H1 (cell line): ENCODE measurements around the gene LRRC39. TPM values are rescaled to one million over a fixed set of nuclear protein-coding genes. Genes with fewer than 3 reads are reported as not detected.

Source experiments
- CTCF ChIA-PET: fragments of 300-600 bp; sonication (Branson Sonifier 250); formaldehyde crosslinking; loops from one replicate; lab custom pipeline; 2021; ENCODE audit not compliant: partially characterized antibody; lab: Charles Lee
- POLR2A ChIA-PET: fragments of 300-600 bp; sonication (Branson Sonifier 250); formaldehyde crosslinking; loops from one replicate; lab custom pipeline; 2021; ENCODE audit warnings: inconsistent platforms; ENCODE audit not compliant: partially characterized antibody; lab: Charles Lee
- DNase-seq, 2 experiments: peaks; one replicate each; pipeline versions ENCODE4 v3.0.0 to v3.0.0-alpha.2; 2010 to 2022; ENCODE audit warnings: low spot score in 2 of 2, low read depth in 1 of 2, mixed read lengths in 1 of 2
- FAIRE-seq: peaks from 2 replicates; lab custom pipeline; 2011; peaks lifted over from hg19 to GRCh38; lab: Jason Lieb, UNC
- H2AFZ ChIP-seq: 2 replicates; pipeline ENCODE4 v1.8.1; 2012; ENCODE audit warnings: low read length, inconsistent platforms
- H2AK5ac ChIP-seq: 2 replicates; pipeline ENCODE4 v1.6.1; 2013; ENCODE audit warnings: low read depth, low read length
- H2BK120ac ChIP-seq: replicated peaks from 2 replicates; pipeline ENCODE3; 2013; ENCODE audit warnings: low read depth, low read length, inconsistent platforms
- H2BK12ac ChIP-seq: 2 replicates; pipeline ENCODE4 v1.6.1; 2013; ENCODE audit warnings: low read depth, low read length
- H2BK15ac ChIP-seq: 2 replicates; pipeline ENCODE4 v1.6.1; 2013; ENCODE audit warnings: low read length
- H2BK20ac ChIP-seq: 2 replicates; pipeline ENCODE4 v1.6.1; 2013; ENCODE audit warnings: low read length
- H2BK5ac ChIP-seq: 2 replicates; pipeline ENCODE4 v1.6.1; 2013; ENCODE audit warnings: low read depth, low read length
- H3K14ac ChIP-seq: 2 replicates; pipeline ENCODE4 v1.6.1; 2013; ENCODE audit warnings: inconsistent platforms; ENCODE audit not compliant: insufficient read length
- H3K18ac ChIP-seq: 2 replicates; pipeline ENCODE4 v1.6.1; 2013; ENCODE audit warnings: low read length; ENCODE audit errors: extremely low read depth
- H3K23ac ChIP-seq: 2 replicates; pipeline ENCODE4 v1.6.1; 2013; ENCODE audit warnings: inconsistent platforms; ENCODE audit not compliant: insufficient read length
- H3K23me2 ChIP-seq: 2 replicates; pipeline ENCODE4 v1.6.1; 2013; ENCODE audit warnings: low read depth, low read length
- H3K27ac ChIP-seq: 2 replicates; pipeline ENCODE4 v1.6.1; 2011; ENCODE audit warnings: low read depth, low read length, inconsistent platforms
- H3K27me3 ChIP-seq, 4 experiments: replicated peaks in 1 of 4; 1 replicate in 1 of 4; 2 replicates in 3 of 4; pipeline versions ENCODE4 v1.6.1 to v1.8.1; 2011 to 2013; ENCODE audit warnings: low read length in 3 of 4, mild to moderate bottlenecking in 3 of 4, inconsistent platforms in 2 of 4, mixed read lengths in 2 of 4, moderate library complexity in 1 of 4; ENCODE audit not compliant: control insufficient read depth in 3 of 4, insufficient read depth in 3 of 4; ENCODE audit errors: extremely low read depth in 1 of 4
- H3K36me3 ChIP-seq, 4 experiments: 2 replicates each; pipeline versions ENCODE4 v1.6.1 to v1.8.1; 2011 to 2013; ENCODE audit warnings: mild to moderate bottlenecking in 4 of 4, low read length in 3 of 4, moderate library complexity in 2 of 4, control low read depth in 1 of 4, inconsistent platforms in 1 of 4; ENCODE audit not compliant: insufficient read depth in 4 of 4, control insufficient read depth in 2 of 4
- H3K4ac ChIP-seq: replicated peaks from 2 replicates; pipeline ENCODE3; 2013; ENCODE audit warnings: low read length, low read depth, mixed read lengths, inconsistent platforms; ENCODE audit not compliant: insufficient read length
- H3K4me1 ChIP-seq, 4 experiments: replicated peaks in 1 of 4; 1 replicate in 1 of 4; 2 replicates in 3 of 4; pipeline versions ENCODE4 v1.6.1 to v1.8.1; 2011 to 2013; ENCODE audit warnings: low read length in 3 of 4, inconsistent platforms in 2 of 4, mixed read lengths in 1 of 4; ENCODE audit not compliant: insufficient read depth in 4 of 4, control insufficient read depth in 3 of 4
- H3K4me2 ChIP-seq, 2 experiments: 2 replicates each; pipeline versions ENCODE4 v1.6.1 to v1.8.1; 2011 to 2013; ENCODE audit warnings: low read depth in 2 of 2, low read length in 2 of 2, control low read depth in 1 of 2, inconsistent platforms in 1 of 2, mild to moderate bottlenecking in 1 of 2; ENCODE audit not compliant: insufficient read depth in 1 of 2
- H3K4me3 ChIP-seq, 4 experiments: fragments of 200-600, 300-600 bp in 1 of 4; sonication (generic), shearing (Covaris generic), sonication (Bioruptor Twin) in 1 of 4; 2 replicates each; pipeline versions ENCODE4 v1.5.1 to v1.8.1; 2011 to 2016; ENCODE audit warnings: low read length in 4 of 4, low read depth in 3 of 4, control low read depth in 2 of 4, inconsistent platforms in 2 of 4, mild to moderate bottlenecking in 2 of 4, mixed read lengths in 1 of 4, moderate library complexity in 1 of 4; ENCODE audit not compliant: insufficient read depth in 2 of 4; ENCODE audit errors: extremely low read depth in 1 of 4
- H3K56ac ChIP-seq: replicated peaks from 2 replicates; pipeline ENCODE3; 2013; ENCODE audit warnings: low read depth, mild to moderate bottlenecking, mixed read lengths, low read length, inconsistent platforms; ENCODE audit not compliant: insufficient read length
- H3K79me1 ChIP-seq: 2 replicates; pipeline ENCODE4 v1.6.1; 2013; ENCODE audit warnings: low read depth, low read length, control low read depth
- H3K79me2 ChIP-seq, 2 experiments: 2 replicates each; pipeline versions ENCODE4 v1.6.1 to v1.8.1; 2012 to 2013; ENCODE audit warnings: low read length in 2 of 2, mild to moderate bottlenecking in 2 of 2, inconsistent platforms in 1 of 2; ENCODE audit not compliant: insufficient read depth in 2 of 2, control insufficient read depth in 1 of 2
- H3K9ac ChIP-seq, 4 experiments: replicated peaks in 1 of 4; 1 replicate in 1 of 4; 2 replicates in 3 of 4; pipeline versions ENCODE4 v1.6.1 to v1.8.1; 2011 to 2013; ENCODE audit warnings: low read depth in 3 of 4, low read length in 3 of 4, control low read depth in 2 of 4, mild to moderate bottlenecking in 2 of 4, moderate library complexity in 2 of 4, inconsistent platforms in 1 of 4; ENCODE audit errors: extremely low read depth in 1 of 4
- H3K9me3 ChIP-seq, 2 experiments: 2 replicates each; pipeline versions ENCODE4 v1.6.1 to v1.8.1; 2012 to 2013; ENCODE audit warnings: mild to moderate bottlenecking in 2 of 2, moderate library complexity in 2 of 2, control low read depth in 1 of 2, inconsistent platforms in 1 of 2, low read depth in 1 of 2, low read length in 1 of 2, mixed read lengths in 1 of 2; ENCODE audit not compliant: insufficient read depth in 2 of 2
- H4K20me1 ChIP-seq, 2 experiments: replicated peaks in 1 of 2; 2 replicates each; pipeline versions ENCODE3 to v1.8.1; 2011 to 2013; ENCODE audit warnings: inconsistent platforms in 2 of 2, low read length in 2 of 2, mild to moderate bottlenecking in 1 of 2; ENCODE audit not compliant: insufficient read depth in 2 of 2, control insufficient read depth in 1 of 2
- H4K5ac ChIP-seq: 2 replicates; pipeline ENCODE4 v1.6.1; 2013; ENCODE audit warnings: low read length, low read depth, mixed read lengths, inconsistent platforms; ENCODE audit not compliant: insufficient read length
- H4K8ac ChIP-seq: 2 replicates; pipeline ENCODE4 v1.8.0; 2013; ENCODE audit warnings: mild to moderate bottlenecking, moderate library complexity, low read length, inconsistent platforms; ENCODE audit not compliant: insufficient read depth; ENCODE audit errors: extremely low read depth
- H4K91ac ChIP-seq: replicated peaks from 2 replicates; pipeline ENCODE3; 2013; ENCODE audit warnings: low read length, mixed read lengths, inconsistent platforms; ENCODE audit not compliant: insufficient read length
- ASH2L ChIP-seq: fragments of 200-600, 300-600 bp; sonication (generic); IDR thresholded peaks from one replicate; pipeline ENCODE4 v1.7.1; 2017; ENCODE audit warnings: low read length
- PHF8 ChIP-seq: fragments of 200-600 bp; sonication (generic); conservative IDR thresholded peaks from 2 replicates; pipeline ENCODE4 v1.7.1; 2012; ENCODE audit warnings: low read depth, mild to moderate bottlenecking, inconsistent platforms, low read length, moderate library complexity
- SP4 ChIP-seq: IDR thresholded peaks from 2 replicates; pipeline ENCODE4 v1.6.1; 2012; ENCODE audit warnings: low read length, inconsistent platforms
- WGBS, 2 experiments: shearing (Covaris generic) in 1 of 2; methylation state at CpG; one replicate each; pipeline versions ENCODE4 v1.1.6 to v1.1.7; 2013 to 2015; ENCODE audit warnings: low lambda C conversion rate in 2 of 2, mixed read lengths in 2 of 2, inconsistent platforms in 1 of 2, low coverage in 1 of 2, missing lambda C conversion rate in 1 of 2; ENCODE audit not compliant: insufficient replicate concordance in 2 of 2, insufficient coverage in 1 of 2, insufficient read length in 1 of 2; ENCODE audit errors: extremely low coverage in 1 of 2, missing lambda C conversion rate in 1 of 2; 5-methylcytosine and 5-hydroxymethylcytosine counted together
- polyA plus RNA-seq, 7 experiments: library from polyadenylated mRNA; depleted of rRNA in 3 of 7; stranded (reverse) in 5 of 7; unstranded in 2 of 7; fragments of >200 nt in 5 of 7; fragments of 200-250 nt in 2 of 7; gene quantifications; 1 replicate in 5 of 7; 2 replicates in 1 of 7; 4 replicates in 1 of 7; pipeline versions ENCODE4 v1.2.1 to v1.2.3, GENCODE V29; 2011 to 2013; ENCODE audit warnings: missing spikeins in 2 of 7, mixed read lengths in 2 of 7
- total RNA-seq: library from RNA; stranded (reverse); fragmentation: NEBNext Ultra II Directional; extraction: Animal tissue kit (Norgen Biotek cat#: 25700); gene quantifications from 2 replicates; pipeline ENCODE4 v1.2.1, GENCODE V29; 2021

The LRRC39 gene
- total and polyA plus RNA-seq, 2 of the 8 experiments (the other 6 are each of a cell fraction or from before 2014, with no cell fraction given), result 0.33 to 0.39 TPM

DNA sequence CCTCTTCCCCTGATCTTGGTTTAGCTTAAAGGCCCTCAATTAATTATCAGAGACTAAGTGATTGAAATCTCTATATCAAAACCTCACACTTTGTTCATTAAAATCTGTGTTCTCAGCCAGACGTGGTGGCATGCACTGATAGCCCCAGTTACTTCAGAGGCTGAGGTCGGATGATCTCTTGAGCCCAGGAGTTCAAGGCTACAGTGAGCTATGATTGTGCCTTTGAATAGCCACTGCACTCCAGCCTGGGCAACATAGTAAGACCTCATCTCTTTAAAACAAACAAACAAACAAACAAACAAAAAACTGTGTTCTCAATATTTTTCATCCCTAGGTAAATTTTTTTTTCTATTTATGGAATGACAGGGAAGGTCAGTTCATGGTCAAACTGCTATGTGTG is 26.4 kb downstream of the LRRC39 start:
- Histone ChIP-seq H3K4ac (no peak overlapping the region), H2BK5ac (no peak overlapping the region), H3K27ac (no peak overlapping the region), H3K4me3 (no peak overlapping the region), H4K91ac (no peak overlapping the region), H2AFZ (no peak overlapping the region), H2BK12ac (no peak overlapping the region), H3K9ac (no peak overlapping the region), H3K4me2 (no peak overlapping the region), H3K23ac (no peak overlapping the region), H3K9me3 (no peaks in the 10 kb centered on the region), H3K56ac (no peak overlapping the region), H3K36me3 (peaks cover 0 to 20% (median 0%) of the 10 kb centered on the region in 4 experiments; a peak in 2 of 8 replicates), H4K5ac (no peak overlapping the region), H3K23me2 (no peaks in the 10 kb centered on the region), H2AK5ac (no peak overlapping the region), H3K79me1 (no peaks in the 10 kb centered on the region), H3K4me1 (peaks cover 0 to 6% (median 2%) of the 10 kb centered on the region in 4 experiments; a peak in 3 of 7 replicates), H3K79me2 (no peaks in the 10 kb centered on the region), H2BK15ac (no peak overlapping the region), H3K27me3 (no peaks in the 10 kb centered on the region), H3K14ac (no peak overlapping the region), H4K8ac (no peak overlapping the region), H4K20me1 (no peaks in the 10 kb centered on the region), H2BK20ac (no peak overlapping the region), H2BK120ac (no peak overlapping the region), H3K18ac (no peak overlapping the region)
- TF ChIP-seq SP4, result no peak
- TF ChIP-seq PHF8, result no peak
- no peak for TF ChIP-seq ASH2L
- FAIRE-seq, result no peak
- 80% methylated on average over 2 of the region's 2 CpGs; no CpG with 5 or more reads in 1 of the 2 experiments for WGBS, 2 experiments
- ChIA-PET POLR2A (interaction anchor here (2.0 kb wide), 1 partner anchor 19 kb away, joined by 7 read pairs; the partner anchor contains the start of genes SASS6 and TRMT13), CTCF (no interaction called here)
- DNase-seq, result no peak
